GM13977 (cell line): ENCODE measurements around the gene PJA2.

Experiments used
- DNase-seq: peaks from one replicate; pipeline ENCODE4 v3.0.0; 2012; ENCODE audit warnings: low spot score
- in situ Hi-C: fragments of 300-500 bp; cut with MboI; formaldehyde crosslinking; loops from one replicate; pipeline ENCODE4 v1.12.0; 2022; ENCODE audit warnings: low sequenced_read_pairs, low pct_unique_long_range_greater_than_20kb, mixed read lengths, inconsistent platforms; ENCODE audit not compliant: unreplicated experiment
- TF ChIP-seq, protein P1 (sequence below): IDR thresholded peaks from 2 replicates; pipeline ENCODE4 v1.5.1; 2012; ENCODE audit warnings: mild to moderate bottlenecking, control low read depth; ENCODE audit not compliant: insufficient read depth; ENCODE audit errors: extremely low read depth, missing control alignments

Gene PJA2

DNA sequence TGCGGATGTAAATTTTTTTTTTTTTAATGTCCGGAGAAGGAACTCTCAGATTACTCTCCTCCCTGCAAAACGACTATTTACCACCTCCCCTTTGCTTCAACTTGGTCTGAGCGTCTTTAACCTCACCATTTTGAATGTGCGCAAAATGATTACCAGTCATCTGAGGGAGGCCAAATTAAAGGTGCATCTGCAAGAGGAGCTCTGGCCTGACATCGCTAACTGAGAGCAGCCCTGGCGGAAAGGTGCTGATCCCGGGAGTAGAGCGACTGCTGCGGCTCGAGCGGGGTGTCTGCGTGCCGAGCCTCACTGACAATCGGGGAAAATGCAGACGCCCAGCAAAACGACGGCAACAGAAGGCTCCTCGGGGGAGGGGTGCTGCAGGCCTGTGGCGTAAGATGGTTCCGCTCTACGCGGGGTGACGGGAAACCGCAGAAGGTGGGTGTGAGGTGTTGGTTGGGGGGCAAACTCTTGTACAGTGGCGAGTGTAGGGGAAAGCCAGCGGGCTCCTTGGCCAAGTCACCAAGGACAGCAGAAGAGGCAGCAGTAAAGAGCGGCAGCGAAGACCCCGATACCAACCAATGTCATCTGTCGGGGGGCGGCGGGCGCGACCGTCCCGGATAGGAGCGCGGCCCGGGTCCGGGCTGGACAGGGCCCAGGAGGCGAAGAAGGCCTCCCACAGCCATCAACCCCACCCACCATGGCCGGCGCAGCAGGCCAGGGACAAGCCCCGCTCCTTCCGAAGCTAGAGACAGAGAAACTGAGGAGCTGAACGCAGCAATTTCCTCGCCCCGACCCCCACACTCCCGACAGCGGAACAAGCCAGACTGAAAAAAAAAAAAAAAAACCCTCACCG lies 557 bp downstream of the PJA2 start:
- DNase-seq = peak; percentile 71
- in situ Hi-C loops = no loop called here

DNA sequence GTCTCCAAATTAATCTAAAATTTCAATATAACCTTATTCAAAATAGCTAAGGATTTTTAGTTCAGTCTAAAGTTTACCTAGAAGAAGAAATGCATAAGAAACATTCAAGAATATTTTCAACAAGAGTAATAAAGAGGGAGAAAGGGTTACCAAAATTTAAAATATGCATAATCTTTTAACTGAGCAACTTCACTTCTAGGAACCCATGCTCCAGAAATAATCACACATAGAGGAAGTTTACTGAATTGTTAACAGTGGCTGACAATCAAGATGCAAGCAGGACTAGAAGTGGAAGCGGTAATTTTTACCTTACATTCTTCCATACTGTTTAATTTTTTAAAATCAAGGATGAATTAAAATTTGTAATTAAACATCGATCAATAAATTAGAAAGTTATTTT lies 1.9 kb downstream of the PJA2 start:
- no peak for DNase-seq
- TF ChIP-seq, protein P1, sequence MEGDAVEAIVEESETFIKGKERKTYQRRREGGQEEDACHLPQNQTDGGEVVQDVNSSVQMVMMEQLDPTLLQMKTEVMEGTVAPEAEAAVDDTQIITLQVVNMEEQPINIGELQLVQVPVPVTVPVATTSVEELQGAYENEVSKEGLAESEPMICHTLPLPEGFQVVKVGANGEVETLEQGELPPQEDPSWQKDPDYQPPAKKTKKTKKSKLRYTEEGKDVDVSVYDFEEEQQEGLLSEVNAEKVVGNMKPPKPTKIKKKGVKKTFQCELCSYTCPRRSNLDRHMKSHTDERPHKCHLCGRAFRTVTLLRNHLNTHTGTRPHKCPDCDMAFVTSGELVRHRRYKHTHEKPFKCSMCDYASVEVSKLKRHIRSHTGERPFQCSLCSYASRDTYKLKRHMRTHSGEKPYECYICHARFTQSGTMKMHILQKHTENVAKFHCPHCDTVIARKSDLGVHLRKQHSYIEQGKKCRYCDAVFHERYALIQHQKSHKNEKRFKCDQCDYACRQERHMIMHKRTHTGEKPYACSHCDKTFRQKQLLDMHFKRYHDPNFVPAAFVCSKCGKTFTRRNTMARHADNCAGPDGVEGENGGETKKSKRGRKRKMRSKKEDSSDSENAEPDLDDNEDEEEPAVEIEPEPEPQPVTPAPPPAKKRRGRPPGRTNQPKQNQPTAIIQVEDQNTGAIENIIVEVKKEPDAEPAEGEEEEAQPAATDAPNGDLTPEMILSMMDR = no peak
- in situ Hi-C loops = no loop called here

More for the DNA sequence above, 557 bp downstream of the PJA2 start:
- TF ChIP-seq, protein P1 = no peak

DNA sequence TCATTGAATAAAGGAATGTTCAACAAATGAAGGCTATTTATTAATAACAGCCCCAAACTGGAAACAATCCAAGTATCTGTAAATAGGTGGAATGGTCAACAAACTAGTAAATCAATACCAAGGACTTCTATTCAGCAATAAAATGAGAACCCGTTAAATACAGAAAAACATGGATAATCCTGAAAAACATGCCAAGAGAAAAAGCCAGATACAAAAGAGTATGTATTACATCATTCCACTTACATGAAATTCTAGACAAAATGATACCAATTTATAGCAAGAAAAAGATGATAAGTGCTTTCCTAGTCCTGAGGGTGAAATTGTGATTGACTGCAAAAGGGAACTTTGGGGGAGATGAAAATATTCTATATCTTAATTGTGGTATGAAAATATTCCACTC lies 3.1 kb downstream of the PJA2 start:
- in situ Hi-C loops = no loop called here
- TF ChIP-seq, protein P1 = no peak
- no peak for DNase-seq

DNA sequence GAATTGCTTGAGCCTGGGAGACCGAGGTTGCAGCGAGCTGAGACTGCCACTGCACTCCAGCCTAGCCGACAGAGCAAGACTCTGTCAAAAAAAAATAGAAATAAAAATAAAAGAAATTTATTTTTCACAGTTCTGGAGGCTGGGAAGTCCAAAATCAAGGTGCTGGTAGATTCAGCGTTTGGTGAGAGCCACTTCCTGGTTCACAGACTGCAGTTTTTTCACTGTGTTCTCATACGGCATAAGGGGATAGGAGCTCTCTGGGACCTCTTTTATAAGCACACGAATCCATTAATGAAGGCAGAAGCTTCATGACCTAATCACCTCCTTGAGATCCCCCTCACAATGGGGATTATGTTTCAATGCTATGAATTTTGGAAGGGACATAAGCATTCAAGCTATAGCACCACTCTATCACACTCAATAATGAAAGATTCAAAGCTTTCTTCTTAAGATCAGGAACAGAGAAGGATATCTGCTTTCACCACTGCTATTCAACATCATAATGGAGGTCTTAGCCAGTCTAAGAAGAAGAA lies 5.3 kb downstream of the PJA2 start:
- TF ChIP-seq, protein P1 = no peak
- no peak for DNase-seq
- in situ Hi-C loops = no loop called here

DNA sequence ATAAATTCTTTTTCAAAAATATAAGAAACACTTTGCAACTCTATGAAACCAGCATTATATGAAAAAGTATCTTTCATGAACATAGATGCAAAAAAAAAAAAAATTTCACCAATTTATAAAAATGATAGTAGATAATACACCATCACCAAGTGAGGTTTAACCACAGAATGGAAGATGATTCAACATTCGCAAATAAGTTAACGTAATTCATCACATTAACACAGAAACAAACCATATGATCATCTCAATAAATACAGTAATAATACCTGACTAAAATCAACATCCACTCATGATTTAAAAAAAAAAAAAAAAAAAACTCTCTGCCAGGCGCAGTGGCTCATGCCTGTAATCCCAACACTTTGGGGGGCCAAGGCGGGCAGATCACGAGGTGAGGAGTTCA lies 6.3 kb downstream of the PJA2 start:
- DNase-seq = no peak
- TF ChIP-seq, protein P1 = no peak
- in situ Hi-C loops = no loop called here

DNA sequence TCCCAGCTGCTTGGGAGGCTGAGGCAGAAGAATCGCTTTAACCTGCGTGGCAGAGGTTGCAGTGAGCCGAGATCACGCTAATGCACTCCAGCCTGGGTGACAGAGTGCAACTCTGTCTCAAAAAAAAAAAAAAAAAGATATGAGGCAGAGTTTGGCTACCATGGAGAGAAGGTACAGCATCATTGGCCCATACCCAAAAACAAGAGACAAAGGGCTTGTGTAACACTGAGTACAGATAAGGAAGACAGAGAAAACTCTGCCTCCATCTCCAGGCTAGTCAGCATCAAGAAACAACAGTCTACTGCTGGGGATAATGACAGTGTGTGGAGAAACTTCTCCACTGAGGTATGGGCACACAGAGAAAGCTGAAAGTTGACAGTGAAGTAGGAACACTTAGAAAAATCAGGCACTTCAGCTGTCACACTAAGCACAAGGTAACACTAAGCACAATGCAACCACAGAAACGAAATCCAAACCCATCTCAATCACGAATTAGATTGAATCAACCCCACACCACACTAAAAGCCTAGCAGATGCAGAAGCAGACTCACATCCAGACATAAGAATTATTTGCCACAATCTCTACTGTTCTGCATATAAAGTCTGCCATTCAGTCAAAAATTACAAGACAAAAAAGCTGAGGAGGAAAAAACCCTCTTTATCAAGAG lies 10.5 kb downstream of the PJA2 start:
- no peak for DNase-seq
- in situ Hi-C loops = no loop called here
- TF ChIP-seq, protein P1 = no peak
